ENCODE measurements around the gene HAT1. TPM values are rescaled to one million over a fixed set of nuclear protein-coding genes. Genes with fewer than 3 reads are reported as not detected.

The HAT1 gene
- total RNA-seq, 1 donor from 2014 or later = 25.8 TPM

DNA sequence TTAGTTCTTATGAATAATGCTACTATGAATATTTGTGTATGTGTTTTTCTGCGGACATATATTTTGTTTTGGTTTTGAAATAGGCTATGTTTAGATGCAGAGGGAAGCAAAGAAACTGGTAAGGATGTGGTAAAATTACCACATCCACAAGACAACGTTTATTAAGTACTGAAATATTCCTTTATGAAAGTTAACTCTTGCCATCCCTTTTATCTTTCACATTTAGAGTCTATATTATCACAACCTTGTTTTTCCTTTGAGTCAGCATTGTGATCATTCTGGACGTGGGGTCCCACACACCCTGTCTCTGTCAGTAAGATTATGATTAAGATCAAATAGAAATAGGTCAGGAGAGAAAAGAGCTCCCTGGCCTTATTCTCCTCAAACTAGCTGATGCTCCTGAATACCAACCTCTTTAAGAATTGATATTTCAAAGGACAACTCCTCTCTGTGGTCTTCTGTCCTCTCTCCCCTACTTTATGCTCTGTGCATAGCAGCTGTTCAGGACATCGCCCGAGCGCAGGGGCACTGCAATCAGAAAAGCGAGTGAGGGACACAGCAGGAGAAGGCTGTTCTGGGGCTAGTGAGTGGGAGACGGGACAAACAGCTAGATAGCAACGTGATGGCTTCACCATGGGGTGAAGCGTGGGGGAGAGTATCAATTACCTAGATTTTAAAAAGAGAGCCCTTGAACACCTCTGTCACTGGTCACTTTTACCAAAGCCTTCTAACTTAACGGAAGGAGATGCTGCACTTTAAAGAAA, 89.7 kb downstream of the HAT1 start:
- DNase-seq (ENCODE audit: low read depth) (no peak), FAIRE-seq (no peak)
- Histone ChIP-seq H3K36me3 (ENCODE audit: control insufficient read depth, insufficient read depth, low read length) (no peaks in the 10 kb centered on the region), H3K27me3 (ENCODE audit: control insufficient read depth, insufficient read depth, low read length) (no peaks in the 10 kb centered on the region), H3K4me3 (ENCODE audit: low read depth, low read length) (no peak overlapping the region)
- no peak for TF ChIP-seq CTCF (IDR thresholded peaks at IDR 0.05; ENCODE audit: insufficient read depth, low read length, severe bottlenecking)

DNA sequence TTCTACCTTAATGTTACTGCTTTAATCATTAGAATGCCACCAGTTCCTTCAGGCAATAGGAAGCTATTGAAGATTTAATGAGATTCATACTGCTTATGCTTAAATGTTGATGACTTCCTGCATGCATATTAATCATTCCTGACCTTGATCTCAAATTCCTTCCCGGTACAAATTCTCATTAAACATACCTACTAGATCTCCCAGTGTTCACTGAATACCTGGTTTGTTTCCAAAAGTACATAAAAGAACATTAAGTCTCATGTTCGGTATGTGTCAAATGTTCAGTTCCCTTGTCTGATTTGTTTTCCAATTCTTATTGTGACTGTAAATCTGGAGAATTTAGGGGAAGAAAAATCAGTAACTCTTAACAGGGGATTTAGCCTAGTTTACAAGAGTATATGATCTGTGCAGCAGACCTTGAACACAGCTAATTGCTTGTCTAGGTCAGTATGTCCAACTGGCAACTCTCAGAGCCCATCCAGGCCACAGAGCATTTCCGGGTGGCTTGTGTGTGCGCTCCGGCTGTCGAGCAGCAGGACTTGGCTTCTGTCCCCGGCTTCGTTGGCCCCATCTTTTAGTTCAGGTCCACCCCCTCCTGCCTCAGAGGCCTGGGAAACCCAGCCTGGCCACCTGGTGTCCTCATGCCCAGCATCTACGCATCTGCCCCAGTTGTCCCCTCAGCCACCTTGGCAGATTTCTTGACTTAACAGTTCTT, 90.6 kb downstream of the HAT1 start:
- FAIRE-seq (no peak), DNase-seq (ENCODE audit: low read depth) (no peak)
- Histone ChIP-seq H3K36me3 (ENCODE audit: control insufficient read depth, insufficient read depth, low read length) (no peaks in the 10 kb centered on the region), H3K4me3 (ENCODE audit: low read depth, low read length) (no peak overlapping the region), H3K27me3 (ENCODE audit: control insufficient read depth, insufficient read depth, low read length) (no peaks in the 10 kb centered on the region)
- no peak for TF ChIP-seq CTCF (IDR thresholded peaks at IDR 0.05; ENCODE audit: insufficient read depth, low read length, severe bottlenecking)

- TF ChIP-seq CTCF (IDR thresholded peaks at IDR 0.05; ENCODE audit: insufficient read depth, low read length, severe bottlenecking) = no peak
- no peak for DNase-seq (ENCODE audit: low read depth)
- no peak for FAIRE-seq
- Histone ChIP-seq H3K27me3 (ENCODE audit: control insufficient read depth, insufficient read depth, low read length) (no peaks in the 10 kb centered on the region), H3K36me3 (ENCODE audit: control insufficient read depth, insufficient read depth, low read length) (no peaks in the 10 kb centered on the region), H3K4me3 (ENCODE audit: low read depth, low read length) (no peak overlapping the region)
These were observed 91.1 kb downstream of the HAT1 start for GRCh38 chr2:172013396-172013795.

- FAIRE-seq = no peak
- Histone ChIP-seq H3K36me3 (ENCODE audit: control insufficient read depth, insufficient read depth, low read length) (no peaks in the 10 kb centered on the region), H3K27me3 (ENCODE audit: control insufficient read depth, insufficient read depth, low read length) (no peaks in the 10 kb centered on the region), H3K4me3 (ENCODE audit: low read depth, low read length) (no peak overlapping the region)
- TF ChIP-seq CTCF (IDR thresholded peaks at IDR 0.05; ENCODE audit: insufficient read depth, low read length, severe bottlenecking) = no peak
- DNase-seq (ENCODE audit: low read depth) = no peak
These were observed 99.0 kb downstream of the HAT1 start for GRCh38 chr2:172021074-172021931.

GRCh38 chr2:172021955-172022354, 99.7 kb downstream of the HAT1 start:
- TF ChIP-seq CTCF (IDR thresholded peaks at IDR 0.05; ENCODE audit: insufficient read depth, low read length, severe bottlenecking) = no peak
- no peak overlapping the region for H3K4me3 ChIP-seq (ENCODE audit: low read depth, low read length)
- no peaks in the 10 kb centered on the region for H3K27me3 ChIP-seq (ENCODE audit: control insufficient read depth, insufficient read depth, low read length)
- no peaks in the 10 kb centered on the region for H3K36me3 ChIP-seq (ENCODE audit: control insufficient read depth, insufficient read depth, low read length)
- no peak for DNase-seq (ENCODE audit: low read depth)
- no peak for FAIRE-seq
